Liver (tissue), 9 donors: Measurements from ENCODE around the gene POMC. TPM values are rescaled to one million over a fixed set of nuclear protein-coding genes. Genes with fewer than 3 reads are reported as not detected.

ENCODE experiments used
- DNase-seq: peaks from one replicate; pipeline ENCODE4 v3.0.0-alpha.2; 2017; ENCODE audit warnings: low spot score
- H3K27ac ChIP-seq, 2 donors: one replicate each; pipeline ENCODE4 v1.7.0; 2013; ENCODE audit warnings: inconsistent platforms in 2 of 2, low read length in 2 of 2, control low read depth in 1 of 2, low read depth in 1 of 2, mild to moderate bottlenecking in 1 of 2
- H3K27me3 ChIP-seq, 4 donors: one replicate each; pipeline versions ENCODE4 v1.6.1 to v1.7.0; 2013; ENCODE audit warnings: low read length in 3 of 4, inconsistent platforms in 1 of 4, mild to moderate bottlenecking in 1 of 4, moderate library complexity in 1 of 4; ENCODE audit not compliant: control insufficient read depth in 4 of 4, insufficient read depth in 4 of 4
- H3K36me3 ChIP-seq, 4 donors: one replicate each; pipeline versions ENCODE4 v1.6.1 to v1.7.0; 2013; ENCODE audit warnings: low read length in 3 of 4, mild to moderate bottlenecking in 3 of 4, low read depth in 1 of 4, moderate library complexity in 1 of 4; ENCODE audit not compliant: control insufficient read depth in 4 of 4, insufficient read depth in 3 of 4
- H3K4me1 ChIP-seq, 4 donors: one replicate each; pipeline versions ENCODE4 v1.6.1 to v1.7.0; 2013; ENCODE audit warnings: low read length in 3 of 4, mild to moderate bottlenecking in 3 of 4, moderate library complexity in 1 of 4; ENCODE audit not compliant: control insufficient read depth in 4 of 4, insufficient read depth in 4 of 4
- H3K4me3 ChIP-seq, 3 donors: one replicate each; pipeline versions ENCODE4 v1.6.1 to v1.7.0; 2013; ENCODE audit warnings: low read length in 3 of 3, control low read depth in 1 of 3, low read depth in 1 of 3, mild to moderate bottlenecking in 1 of 3
- H3K9ac ChIP-seq, 2 donors: one replicate each; pipeline ENCODE4 v1.7.0; 2013; ENCODE audit warnings: low read length in 2 of 2, mild to moderate bottlenecking in 2 of 2, moderate library complexity in 2 of 2, control low read depth in 1 of 2, low read depth in 1 of 2
- H3K9me3 ChIP-seq, 4 donors: one replicate each; pipeline versions ENCODE4 v1.6.1 to v1.7.0; 2013; ENCODE audit warnings: low read length in 3 of 4; ENCODE audit not compliant: control insufficient read depth in 4 of 4
- CTCF ChIP-seq: fragments of 150-350 bp; IDR thresholded peaks from 2 replicates; pipeline ENCODE4 v1.5.1; 2017; ENCODE audit warnings: improper control_type of control experiment, low read depth, low read length; ENCODE audit not compliant: missing input control
- EGR1 ChIP-seq, 2 donors: IDR thresholded peaks; 2 replicates each; pipeline ENCODE4 v1.6.1; 2016 to 2018; ENCODE audit warnings: antibody characterized with exemption in 2 of 2, low read depth in 2 of 2
- HNF4A ChIP-seq, 2 donors: conservative IDR thresholded peaks; 2 replicates each; pipeline ENCODE4 v1.6.1; 2016; ENCODE audit warnings: antibody characterized with exemption in 2 of 2, mild to moderate bottlenecking in 2 of 2
- MAX ChIP-seq: IDR thresholded peaks from 2 replicates; pipeline ENCODE4 v1.6.1; 2016; ENCODE audit warnings: antibody characterized with exemption
- NR2F2 ChIP-seq: IDR thresholded peaks from 2 replicates; pipeline ENCODE4 v1.6.1; 2016; ENCODE audit warnings: antibody characterized with exemption
- REST ChIP-seq: IDR thresholded peaks from 2 replicates; pipeline ENCODE4 v1.6.1; 2016; ENCODE audit warnings: antibody characterized with exemption, mild to moderate bottlenecking
- TAF1 ChIP-seq: conservative IDR thresholded peaks from 2 replicates; pipeline ENCODE4 v1.6.1; 2016; ENCODE audit warnings: antibody characterized with exemption, mild to moderate bottlenecking
- YY1 ChIP-seq: IDR thresholded peaks from 2 replicates; pipeline ENCODE4 v1.6.1; 2016; ENCODE audit warnings: antibody characterized with exemption, mild to moderate bottlenecking
- ZBTB33 ChIP-seq: IDR thresholded peaks from 2 replicates; pipeline ENCODE4 v1.6.1; 2016; ENCODE audit warnings: antibody characterized with exemption
- whole genome bisulfite sequencing: extraction: QIAGEN DNeasy Blood & Tissue Kit; methylation state at CpG from one replicate; pipeline ENCODE4 v1.1.7; 2013; 5-methylcytosine and 5-hydroxymethylcytosine counted together
- polyA plus RNA-seq, 2 donors: library from polyadenylated mRNA; stranded (reverse) in 1 of 2; unstranded in 1 of 2; fragments of 200-250 nt in 1 of 2; fragments of >200 nt in 1 of 2; fragmentation: Nextera tagmentation in 1 of 2; extraction: Ambion mirVana in 1 of 2; gene quantifications; one replicate each; pipeline versions ENCODE4 v1.2.1 to v1.2.3, GENCODE V29; 2013 to 2015
- total RNA-seq, 2 donors: library from RNA; depleted of rRNA; stranded (reverse); fragments of >200 nt; gene quantifications; one replicate each; pipeline ENCODE4 v1.2.3, GENCODE V29; 2014
- donor health status: healthy.
- donor health status: healthy.
- donor health status: healthy.
- donor health status: healthy.
- donor health status: healthy.

POMC gene
- total and polyA plus RNA-seq, 4 donors, result 0.67 to 7.8 (median 0.93) TPM

GRCh38 chr2:25132693-25133092 lies 35.7 kb downstream of the POMC start:
- H3K4me1 ChIP-seq, result peaks cover 0 to 8% (median 5%) of the 10 kb centered on the region in 4 donors

DNA sequence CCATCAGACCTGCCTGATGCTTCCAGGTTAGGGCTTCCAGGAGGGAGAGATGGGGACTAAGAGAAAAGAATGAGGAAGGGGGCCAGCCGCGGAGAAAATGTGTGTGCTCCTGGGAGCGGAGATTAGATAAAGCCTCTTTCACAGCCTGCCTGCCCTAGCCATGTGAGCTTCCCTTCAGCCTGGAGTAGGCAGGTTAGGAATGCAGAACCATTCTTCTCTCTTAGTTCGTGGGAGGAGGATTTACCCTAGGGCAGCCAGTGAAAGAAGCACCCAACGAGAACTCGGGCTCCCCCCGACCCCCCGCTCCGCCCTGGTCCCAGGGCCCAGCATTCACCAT lies 36.1 kb downstream of the POMC start:
- no peak overlapping the region for H3K27ac ChIP-seq
- no peak for DNase-seq

More at GRCh38 chr2:25132693-25133092, 35.7 kb downstream of the POMC start:
- 86% methylated on average over 13 of the region's 13 CpGs for WGBS
- no peak for DNase-seq
- Histone ChIP-seq H3K4me3 (no peak overlapping the region), H3K27ac (no peak overlapping the region), H3K9ac (no peak overlapping the region), H3K36me3 (no peaks in the 10 kb centered on the region), H3K27me3 (peaks cover 0 to 7% (median 5%) of the 10 kb centered on the region in 4 donors), H3K9me3 (no peaks in the 10 kb centered on the region)
- TF ChIP-seq CTCF, result no peak

More for the DNA sequence above, 36.1 kb downstream of the POMC start:
- H3K9ac ChIP-seq, result no peak overlapping the region
- H3K36me3 ChIP-seq, result no peaks in the 10 kb centered on the region
- peaks cover 0 to 8% (median 5%) of the 10 kb centered on the region in 4 donors for H3K4me1 ChIP-seq
- H3K27me3 ChIP-seq, result peaks cover 0 to 7% (median 5%) of the 10 kb centered on the region in 4 donors
- WGBS, result 37% methylated on average over 9 of the region's 9 CpGs
- H3K4me3 ChIP-seq, result peak overlapping the region in 1 of 3 donors; percentile 23
- TF ChIP-seq MAX (no peak), ZBTB33 (no peak), HNF4A (conservative IDR thresholded peaks at IDR 0.05) (no peak), EGR1 (IDR thresholded peaks at IDR 0.05; ENCODE audit: low read depth in 2 of 2) (no peak), YY1 (no peak), TAF1 (no peak), CTCF (no peak), REST (no peak), NR2F2 (no peak)
- H3K9me3 ChIP-seq, result no peaks in the 10 kb centered on the region
